ENCODE results near the gene CRYAB.

- TF ChIP-seq CTCF (IDR thresholded peaks at IDR 0.05) (no peak), POLR2A (IDR thresholded peaks at IDR 0.05) (no peak)
These were observed 32.0 kb downstream of the CRYAB start for GRCh38 chr11:111879637-111879960.

Measured in testis (tissue), 2 donors.